Activated B cell treated with CpG ODN at 0.5 μM for 24 hours (primary cell): Measurements from ENCODE around the gene MAP2K7. TPM values are rescaled to one million over a fixed set of nuclear protein-coding genes. Genes with fewer than 3 reads are reported as not detected.
"Not testable (repeated sequence)": the region's sequence is repeated elsewhere in the genome, so short reads cannot be mapped to it uniquely, and the experiment has no call there.

Experiments used
- ATAC-seq: fragments of 200-7000 bp; cut with Tn5 transposase; one replicate; pipeline ENCODE4 v1.10.0; 2021; ENCODE audit warnings: low read depth, mild to moderate bottlenecking, moderate library complexity
- CTCF ChIA-PET: fragments of 350-600 bp; sonication (Branson Sonifier 250); formaldehyde crosslinking; loops from one replicate; lab custom pipeline; 2021; ENCODE audit warnings: antibody characterized with exemption; lab: Charles Lee
- POLR2A ChIA-PET: fragments of 350-600 bp; sonication (Branson Sonifier 250); formaldehyde crosslinking; loops from one replicate; lab custom pipeline; 2021; ENCODE audit warnings: antibody characterized with exemption; lab: Charles Lee
- DNase-seq: peaks from one replicate; pipeline ENCODE4 v3.0.0; 2022
- H3K27ac Mint-ChIP-seq: one replicate; pipeline ENCODE4 v1.8.0; 2020; ENCODE audit warnings: mixed read lengths
- H3K27me3 Mint-ChIP-seq: one replicate; pipeline ENCODE4 v1.8.0; 2021; ENCODE audit warnings: mixed read lengths
- H3K36me3 Mint-ChIP-seq: one replicate; pipeline ENCODE4 v1.8.0; 2021; ENCODE audit warnings: low read depth, mixed read lengths
- H3K4me1 Mint-ChIP-seq: one replicate; pipeline ENCODE4 v1.8.0; 2021; ENCODE audit warnings: mixed read lengths
- H3K4me3 Mint-ChIP-seq: one replicate; pipeline ENCODE4 v1.8.0; 2020; ENCODE audit warnings: mild to moderate bottlenecking, mixed read lengths
- H3K9me3 Mint-ChIP-seq: one replicate; pipeline ENCODE4 v1.8.0; 2020; ENCODE audit warnings: mixed read lengths
- CTCF ChIP-seq: fragments of 200-600 bp; IDR thresholded peaks from one replicate; pipeline ENCODE4 v1.8.0; 2022; ENCODE audit warnings: antibody characterized with exemption, mild to moderate bottlenecking
- intact Hi-C: fragments of 100-400 bp; cut with micrococcal nuclease; formaldehyde crosslinking; loops from one replicate; pipeline ENCODE4 v1.15.1; 2024
- total RNA-seq: library from RNA; stranded (reverse); gene quantifications from 2 replicates; pipeline ENCODE4 v1.2.3, GENCODE V29; 2022

Gene MAP2K7
- total RNA-seq, 1 donor from 2014 or later, result 52.8 TPM

- no peak overlapping the region for H3K27ac Mint-ChIP-seq
- no peak for TF ChIP-seq CTCF
- intact Hi-C loops, result loop anchor here (5.0 to 10.0 kb wide), 3 partner anchors 75 to 392 kb away; partner anchors contain the start of gene PNPLA6
- ATAC-seq, result no peak
- ChIA-PET POLR2A (interaction anchor here (0.7 to 1.3 kb wide), 5 partner anchors 16 to 1831 kb away, joined by 3 to 4 read pairs (median 3); partner anchors contain the start of gene TIMM44), CTCF (interaction anchor here (0.8 to 1.1 kb wide), 2 partner anchors 17 kb away, joined by 3 read pairs; partner anchors contain the start of gene TIMM44)
- H3K4me1 Mint-ChIP-seq, result peaks cover 19% of the 10 kb centered on the region
- peak overlapping the region; percentile 70 for H3K4me3 Mint-ChIP-seq
- H3K36me3 Mint-ChIP-seq, result peaks cover 29% of the 10 kb centered on the region
- H3K9me3 Mint-ChIP-seq, result no peaks in the 10 kb centered on the region
- DNase-seq, result no peak
- peaks cover 1% of the 10 kb centered on the region for H3K27me3 Mint-ChIP-seq
These were observed 23.3 kb downstream of the MAP2K7 start for GRCh38 chr19:7926727-7927604.

- no peak overlapping the region for H3K4me3 Mint-ChIP-seq
- intact Hi-C loops, result loop anchor here (5.0 to 10.0 kb wide), 3 partner anchors 75 to 393 kb away; partner anchors contain the start of gene PNPLA6
- ATAC-seq, result no peak
- H3K36me3 Mint-ChIP-seq, result peaks cover 32% of the 10 kb centered on the region
- H3K4me1 Mint-ChIP-seq, result peaks cover 15% of the 10 kb centered on the region
- ChIA-PET CTCF (interaction anchor here (1.1 kb wide), 1 partner anchor 16 kb away, joined by 3 read pairs; the partner anchor contains the start of gene TIMM44), POLR2A (interaction anchor here (0.8 to 1.3 kb wide), 2 partner anchors 16 to 1832 kb away, joined by 3 read pairs; partner anchors contain the start of gene TIMM44)
- no peak for TF ChIP-seq CTCF
- DNase-seq, result no peak
- no peaks in the 10 kb centered on the region for H3K9me3 Mint-ChIP-seq
- peaks cover 1% of the 10 kb centered on the region for H3K27me3 Mint-ChIP-seq
- no peak overlapping the region for H3K27ac Mint-ChIP-seq
These were observed 24.1 kb downstream of the MAP2K7 start for GRCh38 chr19:7927605-7928333.

- no peak for TF ChIP-seq CTCF
- ATAC-seq, result no peak
- intact Hi-C loops, result loop anchor here (5.0 to 10.0 kb wide), 3 partner anchors 74 to 394 kb away; partner anchors contain the start of gene PNPLA6
- DNase-seq, result no peak
- no peak overlapping the region for H3K27ac Mint-ChIP-seq
- H3K4me3 Mint-ChIP-seq, result peak overlapping the region; percentile 19
- peaks cover 1% of the 10 kb centered on the region for H3K27me3 Mint-ChIP-seq
- peaks cover 12% of the 10 kb centered on the region for H3K4me1 Mint-ChIP-seq
- POLR2A ChIA-PET, result interaction anchor here (1.3 kb wide), 1 partner anchor 15 kb away, joined by 3 read pairs; the partner anchor contains the start of gene TIMM44
- no peaks in the 10 kb centered on the region for H3K9me3 Mint-ChIP-seq
- CTCF ChIA-PET, result interaction anchor here (0.9 kb wide), 1 partner anchor 10 kb away, joined by 4 read pairs; no protein-coding TSS in a partner anchor
- H3K36me3 Mint-ChIP-seq, result peaks cover 34% of the 10 kb centered on the region
These were observed 24.6 kb downstream of the MAP2K7 start for GRCh38 chr19:7928334-7928706.

- H3K27ac Mint-ChIP-seq, result no peak overlapping the region
- POLR2A ChIA-PET, result interaction anchor here (0.6 to 2.0 kb wide), 6 partner anchors 8 to 456 kb away, joined by 3 to 14 read pairs (median 5); partner anchors contain the start of gene SNAPC2
These were observed 25.3 kb downstream of the MAP2K7 start for GRCh38 chr19:7928741-7929701.

GRCh38 chr19:7930030-7930429 is 26.4 kb downstream of the MAP2K7 start:
- H3K27ac Mint-ChIP-seq, H3K27me3 Mint-ChIP-seq, DNase-seq, ATAC-seq, intact Hi-C loops, H3K9me3 Mint-ChIP-seq, H3K4me3 Mint-ChIP-seq, H3K4me1 Mint-ChIP-seq: not testable (repeated sequence)
- ChIA-PET CTCF (interaction anchor here (0.6 to 1.1 kb wide), 2 partner anchors 9 to 101 kb away, joined by 3 read pairs; partner anchors contain the start of gene SNAPC2), POLR2A (interaction anchor here (1.7 to 2.0 kb wide), 2 partner anchors 9 to 14 kb away, joined by 7 to 10 read pairs; partner anchors contain the start of genes SNAPC2 and TIMM44)
- peaks cover 46% of the 10 kb centered on the region for H3K36me3 Mint-ChIP-seq

More at GRCh38 chr19:7928741-7929701, 25.3 kb downstream of the MAP2K7 start:
- TF ChIP-seq CTCF, result no peak
- no peaks in the 10 kb centered on the region for H3K9me3 Mint-ChIP-seq
- DNase-seq, result peak; percentile 49
- peak; percentile 56 for ATAC-seq
- peaks cover 1% of the 10 kb centered on the region for H3K27me3 Mint-ChIP-seq
- no peak overlapping the region for H3K4me3 Mint-ChIP-seq
- intact Hi-C loops, result loop anchor here (1.0 to 10.0 kb wide), 4 partner anchors 14 to 394 kb away; partner anchors contain the start of genes PNPLA6 and TIMM44
- peaks cover 11% of the 10 kb centered on the region for H3K4me1 Mint-ChIP-seq
- CTCF ChIA-PET, result interaction anchor here (0.9 to 1.2 kb wide), 2 partner anchors 9 to 11 kb away, joined by 4 to 5 read pairs; partner anchors contain the start of gene SNAPC2
- peaks cover 38% of the 10 kb centered on the region for H3K36me3 Mint-ChIP-seq
